Measurements from ENCODE around the gene PPME1. TPM values are rescaled to one million over a fixed set of nuclear protein-coding genes. Genes with fewer than 3 reads are reported as not detected.
"Not testable (repeated sequence)": the region's sequence is repeated elsewhere in the genome, so short reads cannot be mapped to it uniquely, and the experiment has no call there.

PPME1 gene
- 46.8 TPM for polyA plus RNA-seq (2013, experiment 1 of 2)
- polyA plus RNA-seq (2013, experiment 2 of 2): 38.8 TPM

DNA sequence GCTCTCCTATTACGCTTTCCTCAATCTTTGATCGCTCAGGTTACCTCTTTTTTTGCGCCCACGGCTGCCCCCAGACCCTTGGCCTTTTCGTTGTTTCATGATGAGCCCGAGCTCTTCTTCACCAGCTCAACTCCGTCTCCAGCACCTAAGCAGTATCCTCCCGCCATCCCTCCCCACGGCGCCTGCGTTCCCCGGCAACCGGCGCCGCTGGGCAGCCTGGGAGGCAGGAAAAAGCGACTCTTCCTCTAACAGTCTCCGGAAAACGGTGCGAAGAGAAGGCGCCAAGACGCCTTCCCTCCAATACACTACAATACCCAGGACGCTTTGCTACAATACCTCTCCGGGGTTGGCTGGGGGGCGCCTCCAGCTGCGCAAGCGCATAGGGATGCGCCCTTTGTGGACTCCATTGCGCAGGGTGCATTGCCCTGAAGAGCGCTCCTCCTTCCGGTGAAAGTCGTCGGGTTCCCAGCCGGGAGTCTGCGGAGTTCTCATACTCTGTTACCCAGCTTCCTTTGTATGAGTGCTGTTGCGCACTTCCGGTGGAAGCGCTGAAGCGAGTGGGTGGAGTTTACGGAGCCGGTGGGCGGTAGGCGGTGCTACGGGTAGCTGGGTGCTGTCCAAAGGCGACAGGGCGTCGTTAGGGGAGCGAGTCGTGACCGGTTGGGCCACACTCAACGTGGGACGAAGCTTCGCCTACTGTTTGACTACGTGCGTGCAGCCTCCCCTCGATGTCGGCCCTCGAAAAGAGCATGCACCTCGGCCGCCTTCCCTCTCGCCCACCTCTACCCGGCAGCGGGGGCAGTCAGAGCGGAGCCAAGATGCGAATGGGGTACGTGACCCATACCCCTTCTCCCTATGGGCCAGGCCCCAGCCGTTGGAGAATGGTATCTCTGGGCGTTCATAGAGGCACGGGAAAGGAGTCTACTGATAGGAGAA is at the start of gene PPME1, which contains the start of gene C2CD3:
Gene PPME1, plus strand, starts transcription at position 596 of the 936 bp plus-strand sequence. Its CDS starts 133 bp downstream, at position 729.
Gene C2CD3, minus strand, starts transcription at position 309 of the 936 bp plus-strand sequence. Its CDS starts 210 bp downstream, at position 99.
- Histone ChIP-seq H3K4me3 (ENCODE audit: extremely low read depth, insufficient read depth, low read length, poor library complexity, severe bottlenecking) (peak within 1 kb of the TSS; percentile 93), H3K36me3 (ENCODE audit: control insufficient read depth, insufficient read depth, low read length) (peaks cover 40% of the 10 kb centered on the region), H3K9me3 (ENCODE audit: control insufficient read depth, low read length) (no peaks in the 10 kb centered on the region), H3K27ac (ENCODE audit: low read depth, low read length, severe bottlenecking) (peak within 1 kb of the TSS; percentile 81), H3K4me1 (ENCODE audit: control insufficient read depth, insufficient read depth, low read length, poor library complexity, severe bottlenecking) (no peaks in the 10 kb centered on the region)
- WGBS, 2 experiments (ENCODE audit: insufficient coverage in 2 of 2): 0% methylated on average over 52 to 62 of the region's 68 CpGs

GRCh38 chr11:74121804-74122203 is 49.3 kb upstream of the PPME1 start:
- peaks cover 22% of the 10 kb centered on the region for H3K36me3 ChIP-seq (ENCODE audit: control insufficient read depth, insufficient read depth, low read length)
- no peaks in the 10 kb centered on the region for H3K9me3 ChIP-seq (ENCODE audit: control insufficient read depth, low read length)
- no peaks in the 10 kb centered on the region for H3K4me1 ChIP-seq (ENCODE audit: control insufficient read depth, insufficient read depth, low read length, poor library complexity, severe bottlenecking)
- H3K4me3 ChIP-seq (ENCODE audit: extremely low read depth, insufficient read depth, low read length, poor library complexity, severe bottlenecking): no peak overlapping the region
- H3K27ac ChIP-seq (ENCODE audit: low read depth, low read length, severe bottlenecking): no peak overlapping the region
- 85 to 92% methylated on average over 4 to 5 of the region's 5 CpGs for WGBS, 2 experiments (ENCODE audit: insufficient coverage in 2 of 2)

DNA sequence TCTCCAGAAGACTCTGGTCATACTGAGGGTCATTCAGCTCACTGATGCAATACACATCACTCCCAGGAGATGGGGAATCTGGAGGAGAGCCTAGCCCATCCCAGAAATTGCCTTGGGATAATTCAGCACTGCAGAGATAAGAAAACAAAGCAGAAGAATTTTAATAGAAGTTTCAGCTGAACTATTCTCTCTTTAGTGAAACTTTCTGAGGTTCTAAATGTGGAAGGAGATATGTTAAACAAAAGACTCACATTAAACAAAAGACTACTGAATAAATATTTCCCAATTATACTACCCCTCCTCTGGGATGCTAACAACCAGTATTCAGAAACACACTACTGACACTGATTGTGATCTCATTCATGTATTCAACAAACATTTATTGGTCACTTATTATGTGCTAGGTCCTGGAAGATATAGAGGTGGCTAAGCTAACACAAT is 48.1 kb upstream of the PPME1 start:
- peaks cover 20% of the 10 kb centered on the region for H3K36me3 ChIP-seq (ENCODE audit: control insufficient read depth, insufficient read depth, low read length)
- H3K4me3 ChIP-seq (ENCODE audit: extremely low read depth, insufficient read depth, low read length, poor library complexity, severe bottlenecking): no peak overlapping the region
- H3K4me1 ChIP-seq (ENCODE audit: control insufficient read depth, insufficient read depth, low read length, poor library complexity, severe bottlenecking): no peaks in the 10 kb centered on the region
- H3K9me3 ChIP-seq (ENCODE audit: control insufficient read depth, low read length): no peaks in the 10 kb centered on the region
- H3K27ac ChIP-seq (ENCODE audit: low read depth, low read length, severe bottlenecking): no peak overlapping the region

- H3K27ac ChIP-seq (ENCODE audit: low read depth, low read length, severe bottlenecking); H3K4me3 ChIP-seq (ENCODE audit: extremely low read depth, insufficient read depth, low read length, poor library complexity, severe bottlenecking); H3K4me1 ChIP-seq (ENCODE audit: control insufficient read depth, insufficient read depth, low read length, poor library complexity, severe bottlenecking); H3K9me3 ChIP-seq (ENCODE audit: control insufficient read depth, low read length): not testable (repeated sequence)
- WGBS, 2 experiments (ENCODE audit: insufficient coverage in 2 of 2): 98 to 100% methylated on average over 6 to 17 of the region's 33 CpGs
- H3K36me3 ChIP-seq (ENCODE audit: control insufficient read depth, insufficient read depth, low read length): peaks cover 39% of the 10 kb centered on the region
Measured at GRCh38 chr11:74129121-74129520, 42.0 kb upstream of the PPME1 start.

DNA sequence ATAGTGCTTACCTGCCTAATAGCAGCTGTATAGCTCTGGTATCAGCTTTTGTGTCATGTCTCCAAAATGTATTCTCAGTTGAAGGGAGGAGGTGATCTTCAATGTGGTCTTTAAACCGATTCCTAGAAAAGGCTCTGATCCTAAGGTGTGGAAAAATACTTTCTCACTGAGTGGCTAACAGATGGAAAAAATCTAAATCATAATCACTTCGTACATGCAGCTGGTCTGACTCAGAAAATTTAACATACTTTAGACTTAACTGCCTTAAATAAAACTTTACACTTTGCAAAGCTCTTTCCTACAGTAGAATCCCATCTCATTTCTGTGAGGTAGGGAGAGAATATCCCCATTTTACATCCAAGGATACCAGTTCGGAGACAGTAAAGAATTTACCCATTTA is 38.3 kb upstream of the PPME1 start:
- Histone ChIP-seq H3K9me3 (ENCODE audit: control insufficient read depth, low read length) (no peaks in the 10 kb centered on the region), H3K36me3 (ENCODE audit: control insufficient read depth, insufficient read depth, low read length) (peaks cover 60% of the 10 kb centered on the region), H3K4me3 (ENCODE audit: extremely low read depth, insufficient read depth, low read length, poor library complexity, severe bottlenecking) (no peak overlapping the region), H3K27ac (ENCODE audit: low read depth, low read length, severe bottlenecking) (no peak overlapping the region), H3K4me1 (ENCODE audit: control insufficient read depth, insufficient read depth, low read length, poor library complexity, severe bottlenecking) (peaks cover 6% of the 10 kb centered on the region)
- WGBS, 2 experiments (ENCODE audit: insufficient coverage in 2 of 2): 100% methylated on average over 1 of the region's 3 CpGs; no CpG with 5 or more reads in 1 of the 2 experiments

- H3K4me3 ChIP-seq (ENCODE audit: extremely low read depth, insufficient read depth, low read length, poor library complexity, severe bottlenecking): no peak overlapping the region
- WGBS, 2 experiments (ENCODE audit: insufficient coverage in 2 of 2): 89 to 93% methylated on average over 1 to 2 of the region's 3 CpGs
- no peak overlapping the region for H3K27ac ChIP-seq (ENCODE audit: low read depth, low read length, severe bottlenecking)
- H3K9me3 ChIP-seq (ENCODE audit: control insufficient read depth, low read length): no peaks in the 10 kb centered on the region
- peaks cover 60% of the 10 kb centered on the region for H3K36me3 ChIP-seq (ENCODE audit: control insufficient read depth, insufficient read depth, low read length)
- peaks cover 12% of the 10 kb centered on the region for H3K4me1 ChIP-seq (ENCODE audit: control insufficient read depth, insufficient read depth, low read length, poor library complexity, severe bottlenecking)
Measured at GRCh38 chr11:74133436-74133835, 37.7 kb upstream of the PPME1 start.

DNA sequence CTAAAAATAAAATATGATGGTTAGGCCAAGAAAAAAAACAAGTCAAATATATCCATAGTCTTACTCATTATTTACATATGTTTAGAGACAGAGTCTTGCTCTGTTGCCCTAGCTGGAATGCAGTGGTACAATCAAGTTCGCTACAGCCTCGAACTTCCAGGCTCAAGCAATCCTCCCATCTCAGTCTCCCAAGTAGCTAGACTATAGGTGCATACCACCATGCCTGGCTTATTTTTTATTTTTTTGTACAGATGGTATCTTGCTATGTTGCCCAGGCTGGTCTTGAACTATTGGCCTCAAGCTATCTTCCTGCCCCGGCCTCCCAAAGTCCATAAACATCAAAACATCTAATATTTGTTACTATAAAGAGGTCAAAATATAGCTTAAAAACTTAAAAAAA is 36.4 kb upstream of the PPME1 start:
- Histone ChIP-seq H3K27ac (ENCODE audit: low read depth, low read length, severe bottlenecking) (no peak overlapping the region), H3K36me3 (ENCODE audit: control insufficient read depth, insufficient read depth, low read length) (peaks cover 60% of the 10 kb centered on the region), H3K4me1 (ENCODE audit: control insufficient read depth, insufficient read depth, low read length, poor library complexity, severe bottlenecking) (peaks cover 22% of the 10 kb centered on the region), H3K4me3 (ENCODE audit: extremely low read depth, insufficient read depth, low read length, poor library complexity, severe bottlenecking) (no peak overlapping the region), H3K9me3 (ENCODE audit: control insufficient read depth, low read length) (no peaks in the 10 kb centered on the region)
- 100% methylated on average over 1 of the region's 3 CpGs; no CpG with 5 or more reads in 1 of the 2 experiments for WGBS, 2 experiments (ENCODE audit: insufficient coverage in 2 of 2)

DNA sequence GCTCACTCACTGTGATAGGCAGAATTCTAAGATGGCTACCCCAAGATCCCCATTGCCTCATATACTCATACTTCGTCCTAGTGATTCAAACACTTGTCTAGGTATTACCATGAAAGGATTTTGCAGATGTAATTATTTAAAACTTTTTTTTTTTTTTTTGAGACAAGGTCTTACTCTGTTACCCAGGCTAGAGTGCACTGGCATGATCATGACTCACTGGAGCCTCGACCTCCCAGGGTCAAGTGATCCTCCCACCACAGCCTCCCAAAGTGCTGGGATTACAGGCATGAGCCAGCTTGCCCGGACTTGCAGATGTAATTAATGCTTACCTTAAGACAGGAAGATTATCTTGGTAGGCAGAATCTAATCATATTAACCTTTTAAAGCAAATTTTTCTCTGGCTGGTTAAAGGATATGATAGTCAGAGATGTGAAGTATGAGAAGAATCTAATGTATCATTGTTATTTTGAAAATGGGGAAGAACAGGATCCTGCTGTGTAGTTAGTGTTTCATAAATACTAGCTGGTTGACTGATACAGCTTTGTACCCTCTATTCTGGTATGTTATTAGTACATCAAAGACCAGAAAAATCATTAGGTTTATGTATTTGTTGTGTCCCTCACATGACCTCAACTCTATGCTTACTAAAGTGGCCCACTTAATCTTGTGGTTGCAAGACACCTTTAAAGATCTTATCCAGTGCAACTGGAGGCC is 35.8 kb upstream of the PPME1 start:
- H3K9me3 ChIP-seq (ENCODE audit: control insufficient read depth, low read length): no peaks in the 10 kb centered on the region
- WGBS, 2 experiments (ENCODE audit: insufficient coverage in 2 of 2): 100% methylated on average over 1 of the region's 3 CpGs
- no peak overlapping the region for H3K27ac ChIP-seq (ENCODE audit: low read depth, low read length, severe bottlenecking)
- H3K4me3 ChIP-seq (ENCODE audit: extremely low read depth, insufficient read depth, low read length, poor library complexity, severe bottlenecking): no peak overlapping the region
- peaks cover 28% of the 10 kb centered on the region for H3K4me1 ChIP-seq (ENCODE audit: control insufficient read depth, insufficient read depth, low read length, poor library complexity, severe bottlenecking)
- peaks cover 57% of the 10 kb centered on the region for H3K36me3 ChIP-seq (ENCODE audit: control insufficient read depth, insufficient read depth, low read length)

DNA sequence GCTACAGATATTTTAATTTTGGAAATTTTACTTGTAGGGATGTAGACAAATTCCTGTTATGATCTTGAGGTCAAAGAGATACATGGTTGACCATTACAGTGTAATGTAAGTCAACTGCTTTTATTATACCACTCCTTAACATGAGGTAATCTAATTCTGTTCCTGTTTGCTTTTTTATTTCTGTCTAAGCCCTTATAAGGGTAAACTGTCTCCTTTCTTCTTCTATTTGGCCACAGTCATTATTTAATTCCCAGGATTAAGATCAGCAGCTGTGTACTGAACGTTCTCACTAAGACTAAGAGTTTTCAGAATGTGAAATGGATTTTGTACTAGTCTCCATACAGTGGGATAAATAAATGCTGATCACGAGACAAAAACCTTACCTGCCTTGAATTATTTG is 33.1 kb upstream of the PPME1 start:
- H3K9me3 ChIP-seq (ENCODE audit: control insufficient read depth, low read length): no peaks in the 10 kb centered on the region
- no peak overlapping the region for H3K4me3 ChIP-seq (ENCODE audit: extremely low read depth, insufficient read depth, low read length, poor library complexity, severe bottlenecking)
- peak overlapping the region; percentile 97 for H3K27ac ChIP-seq (ENCODE audit: low read depth, low read length, severe bottlenecking)
- H3K36me3 ChIP-seq (ENCODE audit: control insufficient read depth, insufficient read depth, low read length): peaks cover 29% of the 10 kb centered on the region
- no CpG with 5 or more reads among the region's 2 CpGs for WGBS, 2 experiments (ENCODE audit: insufficient coverage in 2 of 2)
- H3K4me1 ChIP-seq (ENCODE audit: control insufficient read depth, insufficient read depth, low read length, poor library complexity, severe bottlenecking): peaks cover 47% of the 10 kb centered on the region

GRCh38 chr11:74138572-74138971 is 32.5 kb upstream of the PPME1 start:
- Histone ChIP-seq H3K4me3 (ENCODE audit: extremely low read depth, insufficient read depth, low read length, poor library complexity, severe bottlenecking) (no peak overlapping the region), H3K4me1 (ENCODE audit: control insufficient read depth, insufficient read depth, low read length, poor library complexity, severe bottlenecking) (peaks cover 47% of the 10 kb centered on the region), H3K27ac (ENCODE audit: low read depth, low read length, severe bottlenecking) (peak overlapping the region; percentile 97), H3K9me3 (ENCODE audit: control insufficient read depth, low read length) (no peaks in the 10 kb centered on the region), H3K36me3 (ENCODE audit: control insufficient read depth, insufficient read depth, low read length) (peaks cover 25% of the 10 kb centered on the region)
- WGBS, 2 experiments (ENCODE audit: insufficient coverage in 2 of 2): 40 to 60% methylated on average over 1 of the region's 2 CpGs

Data from mesodermal cell (in vitro differentiated cells).